SK-N-SH (cell line): ENCODE results near the gene SMAD4. TPM values are rescaled to one million over a fixed set of nuclear protein-coding genes. Genes with fewer than 3 reads are reported as not detected.
"Not testable (repeated sequence)": the region's sequence is repeated elsewhere in the genome, so short reads cannot be mapped to it uniquely, and the experiment has no call there.

Experiments used
- CTCF ChIA-PET: fragments of 300-600, 350-600 bp; formaldehyde crosslinking; extraction: SDS; loops from one replicate; lab custom pipeline; 2021; lab: Yijun Ruan, JAX
- POLR2A ChIA-PET: fragments of 350-600 bp; sonication (Branson Sonifier 250); formaldehyde crosslinking; extraction: SDS; loops from one replicate; lab custom pipeline; 2020; ENCODE audit warnings: antibody characterized with exemption, inconsistent platforms; lab: Yijun Ruan, JAX
- DNase-seq: peaks from one replicate; pipeline ENCODE4 v3.0.0; 2012
- H2AFZ ChIP-seq: fragments of 200-600 bp; sonication (generic); 2 replicates; pipeline ENCODE4 v1.8.1; 2016; ENCODE audit warnings: antibody characterized with exemption, mild to moderate bottlenecking, low read depth
- H3F3A ChIP-seq: fragments of 200-600 bp; sonication (generic); replicated peaks from 2 replicates; pipeline ENCODE3; 2016; ENCODE audit warnings: antibody characterized with exemption, mild to moderate bottlenecking; ENCODE audit not compliant: insufficient read depth
- H3K27ac ChIP-seq, 2 experiments: fragments of 200-500 bp in 1 of 2; fragments of 200-600 bp in 1 of 2; sonication (Bioruptor generic) in 1 of 2; sonication (generic), shearing (Covaris generic) in 1 of 2; 2 replicates each; pipeline versions ENCODE4 v1.5.1 to v1.6.1; 2014 to 2016; ENCODE audit warnings: low read depth in 2 of 2, inconsistent platforms in 1 of 2, low read length in 1 of 2, mild to moderate bottlenecking in 1 of 2, mixed read lengths in 1 of 2
- H3K27me3 ChIP-seq: fragments of 200-600 bp; sonication (generic), shearing (Covaris generic); 2 replicates; pipeline ENCODE4 v1.6.1; 2016; ENCODE audit warnings: mixed run types; ENCODE audit not compliant: insufficient read depth
- H3K36me3 ChIP-seq, 2 experiments: fragments of 200-500 bp in 1 of 2; fragments of 200-600 bp in 1 of 2; sonication (Bioruptor generic) in 1 of 2; sonication (generic) in 1 of 2; replicated peaks in 1 of 2; 2 replicates each; pipeline versions ENCODE3 to v1.5.1; 2014 to 2016; ENCODE audit warnings: low read length in 1 of 2, mild to moderate bottlenecking in 1 of 2; ENCODE audit not compliant: insufficient read depth in 2 of 2, control insufficient read depth in 1 of 2
- H3K4me1 ChIP-seq, 2 experiments: fragments of 200-500 bp in 1 of 2; fragments of 200-600 bp in 1 of 2; sonication (Bioruptor generic) in 1 of 2; sonication (generic), shearing (Covaris generic) in 1 of 2; 2 replicates each; pipeline versions ENCODE4 v1.5.1 to v1.6.1; 2014 to 2016; ENCODE audit warnings: low read depth in 1 of 2, low read length in 1 of 2, mixed run types in 1 of 2; ENCODE audit not compliant: insufficient read depth in 2 of 2, control insufficient read depth in 1 of 2
- H3K4me2 ChIP-seq: fragments of 200-600 bp; sonication (generic), shearing (Covaris generic); 2 replicates; pipeline ENCODE4 v1.6.1; 2017; ENCODE audit warnings: mixed run types
- H3K4me3 ChIP-seq, 2 experiments: fragments of 200-500 bp in 1 of 2; fragments of 200-600 bp in 1 of 2; sonication (Bioruptor generic) in 1 of 2; sonication (generic), shearing (Covaris generic) in 1 of 2; 2 replicates each; pipeline versions ENCODE4 v1.5.1 to v1.8.1; 2014 to 2016; ENCODE audit warnings: low read depth in 2 of 2, inconsistent platforms in 1 of 2, low read length in 1 of 2, mild to moderate bottlenecking in 1 of 2, mixed read lengths in 1 of 2, moderate library complexity in 1 of 2
- H3K79me2 ChIP-seq: fragments of 200-600 bp; sonication (generic); 2 replicates; pipeline ENCODE4 v1.8.1; 2017; ENCODE audit warnings: mild to moderate bottlenecking; ENCODE audit not compliant: insufficient read depth
- H3K9ac ChIP-seq: fragments of 200-600 bp; sonication (generic); 2 replicates; pipeline ENCODE4 v1.6.1; 2017; ENCODE audit warnings: mixed run types
- H3K9me2 ChIP-seq: fragments of 200-600 bp; sonication (generic); 2 replicates; pipeline ENCODE4 v1.6.1; 2017; ENCODE audit warnings: mixed run types
- H3K9me3 ChIP-seq: fragments of 200-600 bp; sonication (generic); 2 replicates; pipeline ENCODE4 v1.6.1; 2017; ENCODE audit warnings: mixed run types, mild to moderate bottlenecking, moderate library complexity
- H4K20me1 ChIP-seq: fragments of 200-600 bp; sonication (generic); 2 replicates; pipeline ENCODE4 v1.6.1; 2017; ENCODE audit warnings: mild to moderate bottlenecking, mixed run types; ENCODE audit not compliant: insufficient read depth
- CTCF ChIP-seq: fragments of 200-600 bp; sonication (generic); IDR thresholded peaks from 2 replicates; pipeline ENCODE4 v1.6.1; 2017; ENCODE audit warnings: antibody characterized with exemption, mild to moderate bottlenecking, moderate library complexity
- ELF1 ChIP-seq: IDR thresholded peaks from 2 replicates; pipeline ENCODE4 v1.4.0; 2012
- EP300 ChIP-seq, 2 experiments: IDR thresholded peaks; 2 replicates each; pipeline versions ENCODE4 v1.4.0 to v1.6.1; 2012; ENCODE audit warnings: borderline replicate concordance in 1 of 2, low read depth in 1 of 2, low read length in 1 of 2
- FOSL2 ChIP-seq: IDR thresholded peaks from 2 replicates; pipeline ENCODE4 v1.4.0; 2012; ENCODE audit warnings: low read depth, mild to moderate bottlenecking, moderate library complexity, borderline replicate concordance
- RCOR1 ChIP-seq: fragments of 150-350 bp; IDR thresholded peaks from 2 replicates; pipeline ENCODE4 v1.6.1; 2017; ENCODE audit warnings: antibody characterized with exemption, low read length
- REST ChIP-seq: IDR thresholded peaks from 2 replicates; pipeline ENCODE4 v1.6.1; 2012; ENCODE audit warnings: mild to moderate bottlenecking, low read depth, low read length, moderate library complexity
- SIN3A ChIP-seq: IDR thresholded peaks from 2 replicates; pipeline ENCODE4 v1.6.1; 2012; ENCODE audit warnings: low read depth, mild to moderate bottlenecking, low read length, moderate library complexity, borderline replicate concordance
- TCF12 ChIP-seq: IDR thresholded peaks from 2 replicates; pipeline ENCODE4 v1.4.0; 2012
- USF1 ChIP-seq: IDR thresholded peaks from 2 replicates; pipeline ENCODE4 v1.4.0; 2012; ENCODE audit warnings: low read depth, borderline replicate concordance
- WGBS: methylation state at CpG from one replicate; pipeline ENCODE4 v1.1.6; 2017; ENCODE audit warnings: low lambda C conversion rate; 5-methylcytosine and 5-hydroxymethylcytosine counted together
- polyA plus RNA-seq, 3 experiments: library from polyadenylated mRNA; depleted of rRNA; stranded (reverse); fragments of >200 nt; gene quantifications; 2 replicates each; pipeline ENCODE4 v1.2.3, GENCODE V29; 2012

SMAD4 gene
- polyA plus RNA-seq, 1 of the 3 experiments (the other 2 are of a cell fraction): 43.3 TPM

GRCh38 chr18:50994031-50994430 lies 36.0 kb upstream of the SMAD4 start:
- ChIA-PET POLR2A (no interaction called here), CTCF (interaction anchor here (0.9 kb wide), 1 partner anchor 27 kb away, joined by 3 read pairs; no protein-coding TSS in a partner anchor)
- H3K4me2 ChIP-seq: no peak overlapping the region
- H3K36me3 ChIP-seq: no peaks in the 10 kb centered on the region
- H2AFZ ChIP-seq: no peak overlapping the region
- TF ChIP-seq RCOR1 (no peak), USF1 (no peak)
- H3K27ac ChIP-seq: no peak overlapping the region
- 79% methylated on average over 2 of the region's 2 CpGs for WGBS
- no peaks in the 10 kb centered on the region for H3K9me2 ChIP-seq
- no peaks in the 10 kb centered on the region for H3K9me3 ChIP-seq
- no peak overlapping the region for H3K4me3 ChIP-seq
- no peaks in the 10 kb centered on the region for H4K20me1 ChIP-seq
- no peaks in the 10 kb centered on the region for H3F3A ChIP-seq
- no peaks in the 10 kb centered on the region for H3K4me1 ChIP-seq
- H3K27me3 ChIP-seq: no peaks in the 10 kb centered on the region
- DNase-seq: no peak
- no peaks in the 10 kb centered on the region for H3K79me2 ChIP-seq
- no peak overlapping the region for H3K9ac ChIP-seq

DNA sequence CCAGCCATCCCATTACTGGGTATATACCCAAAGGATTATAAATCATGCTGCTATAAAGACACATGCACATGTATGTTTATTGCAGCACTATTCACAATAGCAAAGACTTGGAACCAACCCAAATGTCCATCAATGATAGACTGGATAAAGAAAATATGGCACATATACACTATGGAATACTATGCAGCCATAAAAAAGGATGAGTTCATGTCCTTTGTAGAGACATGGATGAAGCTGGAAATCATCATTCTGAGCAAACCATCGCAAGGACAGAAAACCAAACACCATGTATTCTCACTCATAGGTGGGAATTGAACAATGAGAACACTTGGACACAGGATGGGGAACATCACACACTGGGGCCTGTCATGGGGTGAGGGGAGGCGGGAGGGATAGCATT lies 26.8 kb upstream of the SMAD4 start:
- H3K9ac ChIP-seq, H3K27ac ChIP-seq, H3K4me3 ChIP-seq, H3K9me2 ChIP-seq, H3K9me3 ChIP-seq, H4K20me1 ChIP-seq, POLR2A ChIA-PET, H3K36me3 ChIP-seq, DNase-seq, H2AFZ ChIP-seq, H3K4me1 ChIP-seq, H3K4me2 ChIP-seq, H3K79me2 ChIP-seq, H3K27me3 ChIP-seq, H3F3A ChIP-seq: not testable (repeated sequence)
- CTCF ChIA-PET: interaction anchor here (0.7 kb wide), 1 partner anchor 39 kb away, joined by 3 read pairs; no protein-coding TSS in a partner anchor
- 63% methylated on average over 2 of the region's 2 CpGs for WGBS

- Histone ChIP-seq H3F3A (no peaks in the 10 kb centered on the region), H3K79me2 (no peaks in the 10 kb centered on the region), H3K9me3 (no peaks in the 10 kb centered on the region), H3K27ac (no peak overlapping the region), H3K36me3 (no peaks in the 10 kb centered on the region), H3K4me3 (no peak overlapping the region), H3K9ac (no peak overlapping the region), H4K20me1 (no peaks in the 10 kb centered on the region), H2AFZ (no peak overlapping the region), H3K27me3 (no peaks in the 10 kb centered on the region), H3K9me2 (no peaks in the 10 kb centered on the region), H3K4me2 (no peak overlapping the region), H3K4me1 (no peaks in the 10 kb centered on the region)
- WGBS: 81% methylated on average over 5 of the region's 5 CpGs
- DNase-seq: no peak
- ChIA-PET POLR2A (no interaction called here), CTCF (no interaction called here)
- TF ChIP-seq EP300 (IDR thresholded peaks at IDR 0.05; ENCODE audit: borderline replicate concordance in 1 of 2, low read depth in 1 of 2, low read length in 1 of 2) (no peak), SIN3A (no peak), ELF1 (no peak), CTCF (no peak), FOSL2 (no peak), REST (no peak), TCF12 (no peak)
Measured at GRCh38 chr18:51006061-51006818, 23.8 kb upstream of the SMAD4 start.
